HS-5 (cell line): ENCODE data around the gene LARP1B.
A peak's percentile ranks its signal among the peaks of the same experiment; 100 is the strongest.
"Not testable (repeated sequence)": the region's sequence is repeated elsewhere in the genome, so short reads cannot be mapped to it uniquely, and the experiment has no call there.

Experiments used
- DNase-seq: peaks from one replicate; pipeline ENCODE4 v3.0.0-alpha.2; 2012; ENCODE audit warnings: low read depth

The LARP1B gene

DNA sequence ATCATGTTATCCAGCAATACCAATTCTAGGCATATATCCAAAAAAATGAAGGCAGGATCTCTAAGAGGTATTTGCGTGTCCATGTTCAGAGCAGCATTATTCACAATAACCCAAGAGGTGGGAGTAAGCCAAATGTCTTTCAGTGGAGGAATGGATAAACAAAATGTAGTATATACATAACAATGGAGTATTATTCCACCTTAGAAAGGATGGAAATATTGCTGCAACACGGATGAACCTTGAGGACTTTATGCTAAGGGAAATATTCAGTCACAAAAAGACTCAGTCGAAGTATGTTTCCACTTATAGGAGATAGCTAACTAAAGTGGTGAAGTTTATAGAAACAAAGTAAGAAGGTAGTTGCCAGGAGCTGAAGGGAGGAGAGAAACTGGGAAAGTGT is 74.3 kb downstream of the LARP1B start:
- no peak for DNase-seq

DNA sequence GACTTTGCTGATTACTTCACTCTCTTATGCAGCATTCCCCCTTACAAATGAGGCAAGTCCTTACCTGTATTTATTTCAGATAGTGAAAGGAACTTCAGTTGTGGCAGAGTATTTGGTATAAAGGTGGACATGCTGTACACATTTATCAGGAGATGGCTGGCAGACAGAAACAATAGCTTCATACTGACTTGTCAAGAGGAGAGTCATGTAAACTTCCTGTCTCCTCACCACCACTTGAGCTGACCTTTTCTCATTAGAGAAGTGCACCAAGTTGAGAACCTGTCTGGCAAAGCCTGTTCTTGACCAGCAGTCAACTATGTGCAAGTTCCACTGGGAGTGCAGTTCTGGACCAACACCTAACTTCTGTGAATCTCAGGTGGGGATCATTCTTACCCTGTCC is 80.8 kb downstream of the LARP1B start:
- no peak for DNase-seq

DNA sequence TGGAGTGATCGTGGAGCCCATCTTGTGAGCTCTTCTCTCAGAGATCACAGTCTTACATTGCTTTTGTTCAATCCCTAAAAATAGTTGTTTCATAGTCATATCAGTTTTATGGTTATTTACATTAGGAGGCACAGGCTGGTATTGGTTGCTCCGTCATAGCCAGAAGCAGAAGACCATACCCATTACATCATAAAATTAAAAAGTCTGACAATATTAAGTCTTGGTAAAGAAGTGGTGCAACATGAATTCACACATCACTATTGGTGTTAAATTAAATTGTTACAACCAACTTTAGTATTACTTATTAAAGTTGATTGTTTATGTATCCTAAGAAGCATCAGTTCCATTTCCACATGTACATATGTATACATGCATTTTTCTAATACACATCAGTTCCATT is 84.6 kb downstream of the LARP1B start:
- no peak for DNase-seq

DNA sequence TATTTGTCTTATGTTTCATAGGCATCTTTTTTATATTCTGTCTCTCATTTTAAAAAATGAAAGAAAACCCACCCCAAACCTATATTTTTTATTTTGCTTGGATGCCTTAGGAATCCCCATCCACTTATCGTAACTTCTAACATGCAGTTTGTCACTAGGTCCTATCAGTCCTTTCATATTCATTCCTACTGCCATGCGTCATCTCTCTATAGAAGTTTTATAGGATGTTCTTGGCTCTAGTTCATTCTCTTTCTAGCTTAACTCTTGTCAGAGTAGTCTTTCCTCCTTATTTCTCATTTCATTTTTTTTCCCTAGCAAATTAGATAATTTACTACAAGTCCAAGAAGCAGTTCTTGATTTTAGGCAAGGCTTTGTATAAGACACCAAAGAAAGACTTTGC is 92.7 kb downstream of the LARP1B start:
- no peak for DNase-seq

DNA sequence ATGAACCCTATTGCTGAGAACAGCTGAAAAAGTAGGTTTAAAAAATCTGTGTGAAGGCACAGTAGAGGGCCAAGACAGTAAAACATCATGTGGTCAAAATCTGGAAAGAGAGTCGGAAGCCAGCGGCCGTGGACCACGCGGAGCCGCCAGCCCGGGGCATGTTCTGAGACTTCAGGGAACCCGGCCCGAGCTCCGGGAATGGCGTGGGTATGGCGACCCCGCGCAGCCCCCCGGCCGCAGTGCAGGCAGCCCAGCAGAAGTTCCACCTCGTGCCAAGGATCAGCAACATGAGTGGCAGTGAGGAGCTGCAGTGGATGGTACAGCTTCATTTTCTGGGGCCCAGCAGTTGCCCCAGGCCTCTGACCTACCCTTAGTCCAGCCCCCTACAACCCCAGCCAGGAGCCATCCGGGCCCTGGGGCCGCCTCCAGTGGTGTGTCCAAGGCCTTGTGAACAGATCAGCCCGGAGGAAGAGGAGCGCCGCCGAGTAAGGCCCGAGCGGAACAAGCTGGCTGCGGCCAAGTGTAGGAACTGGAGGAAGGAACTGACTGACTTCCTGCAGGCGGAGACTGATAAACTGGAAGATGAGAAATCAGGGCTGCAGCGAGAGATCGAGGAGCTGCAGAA is 94.2 kb downstream of the LARP1B start:
- DNase-seq = no peak

DNA sequence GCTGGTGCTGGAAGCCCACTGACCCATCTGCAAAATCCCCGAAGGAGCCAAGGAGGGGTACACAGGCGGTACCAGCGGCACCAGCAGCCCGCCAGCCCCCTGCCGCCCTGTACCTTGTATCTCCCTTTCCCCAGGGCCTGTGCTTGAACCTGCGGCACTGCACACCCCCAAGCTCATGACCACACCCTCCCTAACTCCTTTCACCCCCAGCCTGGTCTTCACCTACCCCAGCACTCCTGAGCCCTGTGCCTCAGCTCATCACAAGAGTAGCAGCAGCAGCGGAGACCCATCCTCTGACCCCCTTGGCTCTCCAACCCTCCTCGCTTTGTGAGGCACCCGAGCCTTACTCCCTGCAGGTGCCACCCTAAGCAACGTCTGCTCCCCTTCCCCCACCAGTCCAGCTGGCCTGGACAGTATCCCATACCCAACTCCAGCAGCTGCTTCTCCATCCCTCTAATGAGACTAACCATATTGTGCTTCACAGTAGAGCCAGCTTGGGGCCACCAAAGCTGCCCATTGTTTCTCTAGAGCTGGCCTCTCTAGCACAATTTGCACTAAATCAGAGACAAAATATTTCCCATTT is 94.9 kb downstream of the LARP1B start:
- DNase-seq = no peak

DNA sequence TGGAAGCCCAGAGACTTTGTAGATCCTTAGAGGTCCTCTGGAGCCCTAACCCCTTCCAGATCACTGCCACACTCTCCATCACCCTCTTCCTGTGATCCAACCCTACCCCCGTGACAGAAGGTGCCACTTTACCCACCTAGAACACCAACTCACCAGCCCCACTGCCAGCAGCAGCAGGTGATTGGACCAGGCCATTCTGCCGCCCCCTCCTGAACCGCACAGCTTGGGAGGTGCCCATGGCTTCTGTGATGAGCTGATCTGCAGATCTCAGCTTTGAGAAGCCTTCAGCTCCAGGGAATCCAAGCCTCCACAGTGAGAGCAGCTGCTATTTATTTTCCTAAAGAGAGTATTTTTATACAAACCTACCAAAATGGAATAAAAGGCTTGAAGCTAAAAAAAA is 95.4 kb downstream of the LARP1B start:
- not testable (repeated sequence) for DNase-seq

DNA sequence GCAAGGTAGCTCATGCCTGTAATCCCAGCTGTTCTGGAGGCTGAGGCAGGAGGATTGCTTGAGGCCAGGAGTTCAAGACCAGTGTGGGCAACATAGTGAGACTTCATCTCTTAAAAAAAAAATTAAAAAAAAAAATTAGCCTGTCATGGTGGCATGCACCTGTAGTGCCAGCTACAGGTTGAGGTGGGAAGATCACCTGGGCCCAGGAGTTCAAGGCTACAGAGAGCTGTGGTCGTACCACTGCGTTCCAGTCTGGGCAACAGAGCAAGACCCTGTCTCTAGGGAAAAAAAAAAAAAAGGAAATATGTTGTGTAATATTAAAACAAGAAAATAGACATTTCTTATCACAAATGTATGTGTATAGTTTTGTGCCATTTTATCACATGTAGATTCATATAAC is 97.8 kb downstream of the LARP1B start:
- no peak for DNase-seq

DNA sequence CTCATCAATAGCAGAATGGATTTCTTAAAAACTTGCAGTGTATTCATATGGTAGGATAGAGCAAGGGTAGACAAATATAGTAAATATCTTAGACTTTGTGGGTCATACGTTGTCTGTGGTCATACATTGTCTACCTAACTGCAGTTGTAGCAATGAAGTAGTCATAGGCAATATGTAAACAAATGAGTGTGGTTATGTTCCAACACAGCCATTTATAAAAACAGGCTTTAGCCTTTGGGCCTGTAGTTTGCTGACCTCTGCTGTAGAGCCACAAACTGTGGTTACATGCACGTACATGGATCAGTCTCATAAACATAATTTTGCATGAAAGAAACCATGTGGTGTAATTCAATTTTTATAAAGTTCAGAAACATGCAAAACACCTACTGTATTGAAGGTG is 98.9 kb downstream of the LARP1B start:
- DNase-seq = no peak

DNA sequence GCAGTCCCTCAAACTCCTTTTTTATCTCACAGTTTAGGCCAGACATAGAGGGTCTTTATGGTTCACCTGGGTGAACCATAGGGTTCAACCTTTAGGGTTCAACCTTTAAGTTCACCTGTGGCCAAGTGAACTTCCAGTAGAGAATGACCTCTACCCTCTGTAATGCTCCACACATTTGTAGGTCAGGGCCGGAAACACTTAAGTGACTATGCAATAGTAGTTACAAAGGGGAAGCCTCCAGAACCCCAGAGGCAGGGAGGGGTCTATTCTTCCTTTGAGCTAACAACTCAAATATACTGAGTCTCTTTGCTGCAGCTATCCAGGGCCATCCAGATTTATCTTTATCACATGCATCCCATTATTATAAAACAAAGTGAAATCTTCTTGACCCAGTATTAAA is 100.0 kb downstream of the LARP1B start:
- DNase-seq = no peak

DNA sequence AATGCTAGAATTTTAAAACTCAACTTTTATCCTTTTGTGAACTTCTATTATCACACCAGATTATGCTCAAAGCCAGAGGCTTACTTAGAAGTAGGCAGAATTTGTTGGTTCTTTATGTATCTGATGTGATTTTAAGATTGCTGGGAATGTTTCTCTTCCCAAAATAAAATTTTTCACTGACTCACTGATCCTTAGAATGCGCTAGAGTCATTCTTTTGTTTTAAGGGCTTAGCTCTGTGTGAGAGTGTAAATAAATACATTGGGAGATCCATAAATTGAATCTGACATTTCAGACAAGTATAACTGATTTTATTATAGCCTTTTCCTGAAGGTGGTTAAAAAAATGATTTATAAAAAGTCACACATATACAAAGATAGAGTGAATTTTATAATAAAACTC is 101.3 kb downstream of the LARP1B start:
- DNase-seq = no peak

DNA sequence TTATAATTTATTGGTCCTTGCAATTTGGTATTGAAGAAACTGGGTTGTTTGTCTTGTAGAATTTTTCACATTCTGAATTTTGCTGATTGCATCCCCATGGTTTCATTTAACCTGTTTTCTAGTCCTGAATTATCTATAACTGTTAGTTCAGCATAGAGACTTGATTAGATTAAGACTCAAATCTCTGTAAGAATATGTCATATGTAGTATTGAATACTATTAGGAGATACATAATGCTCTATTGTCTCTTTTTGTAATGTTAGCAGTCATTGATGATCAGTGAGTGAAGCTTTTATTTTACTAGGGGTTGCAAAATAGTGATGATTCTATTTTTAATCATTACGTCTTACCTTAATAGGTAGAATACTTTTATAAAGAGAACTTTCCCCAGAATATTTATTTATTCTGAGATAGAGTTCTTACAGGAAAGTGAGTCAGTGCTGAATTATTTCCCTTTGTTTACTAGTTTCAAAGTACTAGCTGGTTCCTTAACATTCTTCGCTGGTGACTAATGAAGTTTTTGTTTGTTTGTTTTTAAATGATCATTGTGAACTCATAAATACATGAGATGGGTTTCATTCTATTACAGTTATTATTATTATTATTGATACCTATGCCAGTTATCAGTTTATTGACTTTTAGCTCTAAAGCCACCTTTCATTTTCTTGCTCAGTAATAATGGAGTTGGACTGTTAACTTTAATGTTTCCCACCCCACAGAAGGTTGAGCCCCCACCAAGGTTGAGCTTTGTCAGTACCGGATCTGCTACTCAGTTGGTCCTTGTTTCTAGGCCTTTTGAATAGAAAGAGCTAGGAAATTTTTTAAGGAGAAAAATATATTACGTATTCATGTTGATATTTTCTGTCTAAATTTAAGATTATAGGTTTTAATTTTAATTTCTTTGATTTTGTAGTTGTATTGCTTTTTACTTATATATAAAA is 102.3 kb downstream of the LARP1B start:
- DNase-seq = peak; percentile 43

DNA sequence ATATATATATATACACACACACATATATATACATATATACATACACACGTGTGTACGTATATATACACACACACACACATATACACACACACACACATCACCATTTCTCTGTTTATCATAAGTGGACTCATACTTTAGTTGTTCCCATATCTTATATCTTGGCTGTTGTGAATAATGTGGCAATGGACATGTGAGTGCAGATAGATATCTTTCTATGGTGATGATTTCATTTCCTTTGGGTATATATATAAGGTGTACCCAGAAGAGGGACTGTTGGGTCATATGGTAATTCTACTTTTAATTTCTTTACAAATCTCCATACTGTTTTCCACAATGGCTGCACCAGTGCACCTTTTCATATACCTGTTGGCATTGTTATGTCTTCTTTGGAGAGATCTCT is 105.9 kb downstream of the LARP1B start:
- DNase-seq = no peak

DNA sequence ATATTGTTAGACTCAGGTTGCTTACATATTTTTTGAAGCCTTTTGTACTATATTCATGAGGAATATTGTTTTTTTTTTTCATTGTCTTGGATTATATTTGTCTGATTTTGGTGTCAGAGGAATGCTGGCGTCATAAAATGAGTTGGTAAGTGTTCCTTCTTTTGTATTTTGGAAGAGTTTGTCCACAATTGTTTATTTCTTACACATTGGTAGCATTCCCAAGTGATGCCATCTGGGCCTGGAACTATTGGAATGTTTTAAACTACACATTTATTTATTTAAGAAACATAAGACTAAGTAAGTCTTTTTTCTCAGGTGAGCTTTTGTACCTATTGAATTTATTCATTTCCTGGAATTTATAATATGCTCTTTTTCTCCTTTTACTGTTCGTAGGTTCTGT is 107.6 kb downstream of the LARP1B start:
- DNase-seq = no peak

DNA sequence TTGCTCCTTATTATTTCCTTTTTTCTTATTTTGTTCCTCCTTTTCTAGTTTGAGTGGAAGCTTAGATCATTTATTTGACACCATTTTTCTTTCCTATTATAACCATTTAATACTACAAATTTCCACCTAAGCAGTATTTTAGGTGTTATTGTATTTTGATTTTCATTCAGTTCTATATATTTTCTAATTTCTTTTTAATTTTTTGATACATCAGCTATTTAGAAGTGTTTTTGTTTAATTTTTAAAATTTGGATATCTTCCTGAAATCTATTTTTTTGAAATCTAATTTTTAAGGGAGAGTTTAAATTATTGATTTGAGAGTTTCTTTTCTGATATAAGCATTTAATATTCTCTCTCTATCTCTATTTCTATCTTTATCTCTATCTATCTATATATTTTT is 108.1 kb downstream of the LARP1B start:
- DNase-seq = no peak

DNA sequence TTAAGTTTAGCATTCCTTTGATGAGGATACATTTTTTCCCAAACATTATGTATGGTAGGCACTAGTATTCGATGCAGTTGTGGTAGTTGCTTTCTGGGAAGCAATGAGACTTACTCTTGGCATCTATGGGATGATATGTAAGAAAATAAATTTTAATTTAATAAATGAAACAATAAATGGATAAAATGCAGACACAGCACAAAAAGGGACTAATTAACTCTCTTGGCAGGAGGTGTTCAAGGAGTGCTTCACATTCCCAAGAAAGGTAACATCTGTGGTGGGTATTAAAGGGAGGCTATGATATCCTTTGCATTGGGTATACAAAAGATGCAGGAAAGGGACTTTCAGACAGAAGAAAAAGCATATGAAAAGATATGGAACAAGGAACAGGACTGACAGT is 115.5 kb downstream of the LARP1B start:
- DNase-seq = no peak

DNA sequence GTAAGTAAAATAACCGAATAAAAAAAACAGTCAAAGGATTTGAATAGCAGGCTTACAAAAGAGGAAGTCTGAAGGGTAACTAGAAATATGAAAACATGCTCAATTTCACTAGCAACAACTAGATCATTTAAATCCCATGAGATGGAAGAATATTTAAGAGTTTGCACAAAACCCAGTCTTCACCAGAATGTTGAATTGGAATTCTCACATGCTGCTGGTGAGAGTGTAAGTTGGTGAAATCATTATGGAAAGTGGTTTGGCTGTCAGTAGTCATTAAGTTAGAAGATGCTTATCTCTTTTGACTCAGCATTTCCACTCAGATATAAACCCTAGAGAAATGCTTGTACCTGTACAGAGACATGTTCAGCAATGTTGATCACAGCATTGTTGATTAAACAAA is 116.4 kb downstream of the LARP1B start:
- no peak for DNase-seq

DNA sequence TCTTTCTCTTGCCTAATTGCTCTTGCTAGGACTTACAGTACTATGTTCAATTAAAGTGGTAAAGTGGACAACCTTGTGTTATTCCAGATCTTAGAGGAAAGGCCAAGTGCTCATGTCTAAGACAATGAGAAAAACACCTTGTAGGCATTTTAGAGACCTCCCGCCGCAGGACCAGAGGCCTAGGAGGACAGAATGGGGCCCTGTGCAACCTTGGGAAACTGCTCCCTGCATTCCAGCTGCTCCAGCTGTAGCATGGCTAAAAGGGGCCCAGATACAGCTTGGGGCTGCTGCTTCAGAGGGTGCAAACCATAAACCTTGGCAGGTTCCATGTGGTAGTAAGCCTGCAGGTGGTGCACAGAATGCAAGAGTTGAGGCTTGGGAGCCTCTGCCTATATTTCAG is 125.5 kb downstream of the LARP1B start:
- no peak for DNase-seq

DNA sequence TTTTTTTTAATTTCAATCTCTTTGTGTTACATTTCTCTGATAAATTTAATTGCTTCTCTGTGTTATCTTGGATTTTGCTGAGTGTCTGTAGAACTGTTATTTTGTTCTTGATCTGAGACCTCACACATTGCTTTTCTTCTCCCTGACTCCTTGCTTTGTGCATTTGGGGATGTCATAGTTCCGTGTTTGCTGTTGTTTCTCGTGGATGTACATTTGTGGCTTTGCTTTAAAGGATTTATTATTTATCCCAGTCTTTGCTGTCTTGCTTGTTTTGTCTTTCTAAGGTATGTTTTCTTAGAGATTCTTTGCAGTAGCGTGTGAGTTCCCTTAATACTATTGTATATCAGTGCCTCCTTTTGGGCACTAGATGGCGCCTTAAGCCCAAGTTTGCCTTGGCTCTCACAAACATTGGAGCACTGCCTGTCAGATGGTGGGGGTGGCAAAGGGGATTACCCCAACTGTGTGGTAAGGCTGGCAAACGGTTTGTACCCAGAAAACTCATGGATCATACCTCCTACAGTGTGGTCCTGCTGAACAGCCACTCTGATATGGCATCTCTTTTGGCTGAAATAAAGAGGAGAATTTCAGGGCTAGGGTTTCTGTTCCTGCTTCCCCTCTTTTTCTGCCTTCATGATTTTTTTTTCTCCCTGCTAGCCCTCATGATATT is 130.1 kb downstream of the LARP1B start:
- peak; percentile 35 for DNase-seq

DNA sequence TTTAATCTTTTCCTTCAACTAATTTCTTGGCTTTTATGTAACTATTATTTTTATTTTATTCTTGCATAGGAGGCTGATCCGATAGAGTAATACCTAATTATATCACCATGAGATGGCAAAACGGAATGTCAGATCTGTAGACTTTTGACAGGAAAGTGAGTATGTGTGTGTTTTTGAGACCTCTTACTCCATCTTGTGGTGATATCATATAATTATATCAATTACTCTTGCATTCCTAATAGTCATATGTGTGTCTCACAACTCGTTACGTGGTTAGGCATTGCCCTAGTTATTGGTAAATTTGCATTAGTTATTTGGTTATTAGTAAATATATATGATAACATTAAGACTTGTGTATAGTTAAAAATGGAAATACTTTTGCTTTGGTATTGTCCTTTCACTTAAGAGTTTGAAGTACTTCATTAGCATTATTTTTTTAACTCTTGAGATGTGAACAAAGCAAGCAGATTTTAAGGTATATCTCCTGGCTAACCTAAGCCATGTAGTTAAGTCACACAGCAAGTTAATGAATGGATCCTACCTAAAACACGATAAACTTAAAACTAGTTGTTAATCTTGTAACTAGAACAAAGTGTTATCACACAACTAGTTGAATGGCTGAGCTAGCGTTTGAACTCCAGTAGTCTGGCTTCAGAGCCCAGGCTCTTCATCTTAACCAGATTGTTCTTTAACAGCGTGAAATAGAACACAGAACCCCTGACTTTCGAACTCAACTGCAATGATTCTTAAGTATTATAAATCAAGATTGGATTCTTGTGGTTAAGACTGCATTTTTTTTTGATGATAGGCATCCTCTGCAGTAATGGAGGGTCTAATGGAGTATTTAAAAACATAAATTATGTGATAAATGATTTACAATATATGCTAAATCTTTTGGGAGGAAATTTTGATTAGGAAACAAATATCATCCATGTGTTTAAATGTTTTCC is 159.4 kb downstream of the LARP1B start:
- DNase-seq = peak; percentile 38

DNA sequence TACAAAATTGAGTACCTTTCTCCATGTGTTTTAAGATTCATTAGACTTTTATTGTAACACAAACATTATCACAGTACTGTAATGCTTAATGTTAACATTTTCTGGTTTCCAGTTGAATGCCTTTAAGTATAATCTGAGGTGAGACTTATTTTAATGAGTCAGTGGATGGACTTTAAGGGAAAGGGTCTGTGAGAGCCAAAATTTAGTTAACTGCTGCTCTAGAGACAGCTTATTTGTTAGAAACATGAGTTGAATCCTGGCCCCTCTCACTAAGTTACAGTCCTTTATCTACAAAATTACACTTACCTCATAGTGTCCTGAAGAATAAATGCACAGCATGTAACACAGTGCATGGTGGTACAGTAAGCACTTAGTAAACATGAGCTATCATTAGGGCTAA is 160.5 kb downstream of the LARP1B start:
- DNase-seq = no peak

DNA sequence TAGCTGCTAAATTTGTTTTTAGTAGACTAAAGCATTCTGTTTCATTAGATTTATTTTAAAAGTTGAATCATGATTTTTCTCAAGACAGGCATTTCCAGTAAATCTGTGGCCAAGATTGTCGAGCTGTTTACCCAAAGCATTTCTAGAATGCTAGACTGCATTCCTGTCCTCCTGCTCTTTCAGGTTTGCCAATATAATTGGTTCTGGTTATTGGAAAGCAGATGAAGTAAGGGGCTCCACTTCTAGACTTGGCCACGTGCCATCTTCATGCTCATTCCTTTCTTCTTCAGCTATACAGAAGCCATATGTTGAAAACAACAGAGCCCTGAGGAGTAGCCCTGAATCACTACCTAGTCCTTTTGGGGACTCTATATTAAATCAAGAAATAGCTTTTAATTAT is 164.0 kb downstream of the LARP1B start:
- DNase-seq = peak; percentile 45
